Colon (tissue), 2 donors: ENCODE measurements around the gene CDC25B.
"Not testable (repeated sequence)": the region's sequence is repeated elsewhere in the genome, so short reads cannot be mapped to it uniquely, and the experiment has no call there.

Source experiments
- FAIRE-seq: peaks from 2 replicates; lab custom pipeline; 2012; peaks lifted over from hg19 to GRCh38; lab: Jason Lieb, UNC
- donor health status: control.
- donor health status: control.

The CDC25B gene

DNA sequence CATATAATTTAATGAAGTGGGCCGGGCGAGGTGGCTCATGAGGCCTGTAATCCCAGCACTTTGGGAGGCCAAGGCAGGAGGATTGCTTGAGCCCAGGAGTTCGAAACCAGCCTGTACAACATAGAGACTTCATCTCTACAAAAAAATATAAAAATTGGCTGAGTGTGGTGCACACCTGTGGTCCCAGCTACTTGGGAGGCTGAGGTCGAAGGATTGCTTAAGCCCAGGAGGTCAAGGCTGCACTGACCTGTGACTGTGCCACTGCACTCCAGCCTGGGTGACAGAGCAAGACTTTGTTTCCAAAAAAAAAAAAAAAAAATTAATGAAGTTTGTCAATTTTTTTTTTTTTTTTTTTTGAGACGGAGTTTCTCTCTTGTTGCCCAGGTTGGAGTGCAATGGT is 33.8 kb downstream of the CDC25B start:
- not testable (repeated sequence) for FAIRE-seq

DNA sequence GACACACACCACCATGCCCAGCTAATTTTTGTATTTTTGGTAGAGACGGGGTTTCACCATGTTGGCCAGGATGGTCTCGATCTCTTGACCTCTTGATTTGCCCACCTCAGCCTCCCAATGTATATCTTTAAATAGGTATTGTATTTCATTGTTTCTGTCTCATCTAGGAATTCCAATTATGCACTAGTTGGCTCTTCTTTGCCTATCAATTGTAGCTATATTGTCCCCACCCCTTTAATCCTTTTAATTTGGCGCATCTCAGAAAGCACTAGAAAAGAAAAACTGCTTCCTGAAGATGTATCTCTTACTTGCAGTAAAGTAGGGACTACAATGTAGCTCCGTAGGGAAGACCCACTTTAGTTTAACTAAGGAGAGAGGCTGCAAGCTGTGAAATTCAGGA is 40.0 kb downstream of the CDC25B start:
- FAIRE-seq: no peak

DNA sequence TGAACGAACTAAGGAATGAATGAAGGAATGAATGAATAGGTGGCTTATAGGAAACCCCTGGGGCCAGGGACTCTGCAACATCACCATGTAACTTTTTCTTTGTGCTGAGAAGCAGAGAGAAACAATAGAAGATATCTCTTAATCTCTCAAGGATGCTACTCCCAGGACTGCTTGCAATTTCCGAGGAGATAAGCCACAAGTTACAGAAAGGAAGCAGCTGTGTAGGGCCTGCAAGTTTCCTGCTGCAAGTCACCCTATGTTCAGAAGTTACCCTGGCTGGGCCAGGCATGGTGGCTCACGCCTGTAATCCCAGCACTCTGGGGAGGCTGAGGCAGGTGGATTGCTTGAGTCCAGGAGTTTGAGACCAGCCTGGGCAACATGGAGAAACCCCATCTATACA is 43.2 kb downstream of the CDC25B start:
- FAIRE-seq: no peak

DNA sequence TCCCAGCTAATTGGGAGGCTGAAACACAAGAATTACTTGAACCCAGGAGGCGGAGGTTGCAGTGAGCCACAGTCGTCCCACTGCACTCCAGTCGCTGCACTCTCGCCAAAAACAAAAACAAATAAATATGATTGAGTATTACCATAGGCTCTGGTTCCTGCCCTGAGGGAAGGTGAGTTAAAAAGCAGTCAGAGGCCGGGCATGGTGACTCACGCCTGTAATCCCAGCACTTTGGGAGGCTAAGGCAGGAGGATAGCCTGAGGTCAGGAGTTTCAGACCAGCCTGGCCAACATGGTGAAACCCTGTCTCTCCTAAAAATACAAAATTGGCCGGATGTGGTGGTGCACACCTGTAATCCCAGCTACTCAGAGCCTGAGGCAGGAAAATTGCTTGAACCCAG is 44.1 kb downstream of the CDC25B start:
- FAIRE-seq: not testable (repeated sequence)

DNA sequence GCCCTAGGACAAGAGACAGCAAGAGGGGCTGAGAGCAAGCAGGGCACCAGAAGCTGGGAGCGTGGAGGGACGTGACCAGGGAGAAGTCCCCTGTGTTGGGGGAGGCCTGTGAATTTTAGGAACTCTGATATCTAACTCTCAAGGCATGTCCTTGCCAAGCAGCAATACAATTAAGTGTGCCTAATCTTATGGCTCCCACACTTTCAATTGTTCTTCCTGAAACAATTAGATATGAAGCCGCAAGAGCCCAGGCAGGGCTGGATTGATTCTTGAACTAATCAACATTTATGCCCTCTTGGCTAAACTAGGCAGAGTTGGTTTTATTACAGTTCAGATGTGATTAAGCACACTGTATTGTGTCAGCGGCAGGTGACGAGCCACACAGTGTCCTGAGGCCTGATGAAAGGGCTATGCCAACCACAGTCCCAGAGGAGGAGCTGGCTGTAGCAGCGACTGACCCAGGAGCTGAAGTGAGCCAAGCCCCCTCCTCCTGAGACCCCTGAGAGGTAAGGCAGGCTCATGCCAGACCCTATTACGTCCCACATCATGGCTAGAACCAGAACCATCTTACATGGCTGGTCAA is 46.3 kb downstream of the CDC25B start:
- FAIRE-seq: no peak

DNA sequence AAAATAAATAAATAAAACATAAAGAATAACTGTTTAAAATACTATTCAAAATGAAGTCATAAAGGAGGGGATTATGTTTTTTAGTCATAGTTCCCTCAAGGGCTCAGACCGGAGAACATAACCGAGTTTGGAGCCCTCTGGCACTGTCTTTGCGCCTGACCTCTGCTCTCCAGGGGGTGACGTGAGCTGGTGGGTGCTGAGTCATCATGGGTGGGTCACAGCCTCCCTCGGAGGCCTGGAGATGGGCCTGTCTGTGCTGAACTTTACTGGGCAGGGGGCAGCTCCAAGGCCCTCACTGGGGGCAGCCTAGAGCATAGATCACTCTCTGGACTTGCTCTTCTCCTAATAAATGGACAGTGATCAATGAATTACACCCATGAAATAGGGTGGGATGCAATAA is 47.4 kb downstream of the CDC25B start:
- no peak for FAIRE-seq

DNA sequence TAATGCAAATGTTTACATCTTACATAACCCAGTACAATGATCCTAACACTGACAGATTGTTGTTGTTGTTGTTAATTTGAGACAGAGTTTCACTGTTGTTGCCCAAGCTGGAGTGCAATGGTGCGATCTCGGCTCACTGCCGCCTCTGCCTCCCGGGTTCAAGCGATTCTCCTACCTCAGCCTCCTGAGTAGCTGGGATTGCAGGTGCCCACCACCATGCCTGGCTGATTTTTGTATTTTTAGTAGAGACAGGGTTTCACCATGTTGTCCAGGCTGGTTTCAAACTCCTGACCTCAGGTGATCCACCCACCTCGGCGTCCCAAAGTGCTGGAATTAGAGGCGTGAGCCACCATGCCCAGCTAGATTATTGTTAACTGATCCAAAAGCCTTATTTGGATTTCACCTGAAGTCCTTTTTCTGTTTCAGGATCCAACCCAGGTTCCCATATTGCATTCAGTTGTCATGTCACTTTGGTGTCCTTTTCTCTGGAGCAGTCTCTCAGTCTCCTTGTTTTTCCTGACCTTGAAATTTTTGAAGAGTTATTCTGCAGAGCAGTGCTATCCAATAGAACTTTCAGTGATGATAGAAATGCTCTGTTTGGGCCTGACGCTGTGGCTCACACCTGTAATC is 48.0 kb downstream of the CDC25B start:
- FAIRE-seq: not testable (repeated sequence)

DNA sequence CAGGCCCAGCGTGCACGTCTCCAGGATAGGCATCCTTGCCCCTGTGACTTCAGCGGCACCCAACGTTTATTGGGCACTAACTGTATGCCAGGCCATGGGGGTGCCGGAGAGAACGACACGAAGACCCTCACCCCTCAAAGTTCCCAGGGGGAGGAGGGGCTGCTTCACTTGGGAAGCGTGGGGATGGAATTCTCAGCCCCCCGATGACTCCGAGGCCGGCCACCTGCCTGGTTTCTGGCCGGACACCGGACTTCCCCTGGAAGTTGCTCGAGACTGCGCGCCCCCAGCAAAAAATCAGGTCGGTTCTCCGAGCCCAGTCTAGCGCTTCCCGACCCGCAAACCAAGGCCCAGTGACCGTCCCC is 50.2 kb downstream of the CDC25B start:
- no peak for FAIRE-seq

DNA sequence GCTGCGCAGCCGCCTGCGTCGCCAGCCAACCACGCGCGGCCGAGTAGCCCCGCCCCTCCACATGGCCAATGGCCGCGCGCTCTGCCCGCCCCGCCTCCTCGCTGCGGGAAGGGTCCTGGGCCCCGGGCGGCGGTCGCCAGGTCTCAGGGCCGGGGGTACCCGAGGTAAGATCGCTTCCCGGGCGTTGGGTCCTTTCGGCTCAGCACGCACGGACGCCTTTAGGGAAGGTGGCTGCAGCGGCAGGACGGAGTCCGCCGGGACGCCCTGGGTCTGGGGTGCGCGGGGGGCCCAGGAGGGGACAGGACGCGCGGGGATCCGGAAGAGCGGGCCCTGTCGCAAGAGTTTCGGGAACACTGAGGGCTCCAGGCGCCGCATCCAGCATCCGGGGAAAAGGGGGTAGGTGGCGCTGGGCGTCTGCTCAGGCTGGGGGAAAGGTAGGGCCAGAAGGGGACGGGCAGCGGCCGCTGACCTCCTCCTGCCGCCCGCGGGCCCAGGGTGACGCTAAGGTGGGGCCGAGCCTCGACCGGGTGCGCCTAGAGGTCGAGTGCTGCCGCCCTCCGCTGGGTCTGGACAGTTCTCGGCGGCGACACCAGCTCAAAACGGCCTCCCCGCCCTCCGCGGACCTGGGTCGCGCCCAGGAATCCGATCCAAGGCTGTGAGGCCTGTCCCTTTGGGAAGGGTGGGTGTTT is 50.8 kb downstream of the CDC25B start, which contains the start of gene MAVS:
MAVS (plus strand) TSS at position 95 of the 689 bp plus-strand sequence. CDS start 7,791 bp downstream, outside the sequence.
- FAIRE-seq: no peak

DNA sequence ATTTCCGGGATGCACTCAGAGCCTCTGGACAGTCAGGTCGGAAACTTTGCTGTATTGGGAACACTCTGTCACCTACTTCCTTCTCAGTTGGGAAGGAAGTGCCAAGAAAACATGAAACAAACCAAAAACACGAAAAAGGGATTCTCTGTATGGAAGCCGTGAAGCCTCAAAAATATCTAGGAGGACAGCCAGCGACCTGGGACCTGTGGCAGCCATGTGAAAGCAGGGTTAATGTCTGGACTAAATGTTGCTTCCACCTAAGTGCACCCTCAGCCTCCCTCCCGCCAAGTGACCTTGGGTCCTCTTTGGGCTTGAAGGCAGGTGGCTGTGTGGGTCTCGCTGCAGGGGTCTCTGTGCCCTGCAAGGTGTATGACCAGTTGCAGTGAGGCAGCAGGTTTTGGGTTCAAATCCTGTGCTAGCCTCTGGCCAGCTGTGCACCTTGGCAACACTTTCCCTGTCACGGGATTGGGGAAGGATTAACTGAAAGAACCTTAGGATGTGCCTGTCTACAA is 51.4 kb downstream of the CDC25B start:
- FAIRE-seq: no peak

DNA sequence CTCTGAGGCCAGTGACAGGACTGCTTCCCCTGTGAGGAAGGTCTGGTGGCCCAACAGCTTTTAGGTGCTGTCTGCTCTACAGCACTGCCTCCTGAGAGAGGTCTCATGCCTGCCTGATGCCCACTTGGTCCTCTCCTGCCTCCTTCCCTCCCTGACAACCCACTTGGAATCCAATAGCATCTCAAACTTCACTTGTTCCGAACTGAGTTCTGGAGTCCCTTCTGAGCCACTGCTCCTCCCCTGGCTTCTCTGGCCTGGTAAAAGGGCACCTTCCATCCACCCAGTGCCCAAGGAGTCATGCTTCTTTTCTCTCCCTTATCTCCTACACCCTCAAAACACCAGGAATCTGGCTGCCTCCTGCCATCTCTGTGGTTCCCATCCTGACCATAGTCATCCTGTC is 52.5 kb downstream of the CDC25B start:
- FAIRE-seq: no peak

DNA sequence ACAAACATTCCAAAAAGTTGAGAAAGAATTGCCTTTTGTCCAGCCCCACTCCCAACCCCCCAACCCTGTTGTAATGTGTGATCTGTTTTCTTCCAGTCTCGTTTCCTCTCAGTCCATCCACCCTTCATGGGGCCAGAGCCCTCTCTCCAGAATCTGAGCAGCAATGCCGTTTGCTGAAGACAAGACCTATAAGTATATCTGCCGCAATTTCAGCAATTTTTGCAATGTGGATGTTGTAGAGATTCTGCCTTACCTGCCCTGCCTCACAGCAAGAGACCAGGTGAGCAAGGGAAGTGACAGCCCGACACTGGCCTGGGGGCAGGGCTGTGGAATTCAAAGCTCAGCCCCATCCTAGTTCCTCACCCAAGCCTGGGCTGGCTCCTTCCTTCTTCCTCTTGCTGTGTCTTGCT is 58.4 kb downstream of the CDC25B start:
- no peak for FAIRE-seq
